H9 (cell line): Measurements from ENCODE around the gene ASTN2. TPM values are rescaled to one million over a fixed set of nuclear protein-coding genes. Genes with fewer than 3 reads are reported as not detected.

Experiments used
- DNase-seq: peaks from one replicate; pipeline ENCODE4 v3.0.0-alpha.2; 2017
- H2AFZ ChIP-seq: one replicate; pipeline ENCODE4 v1.6.1; 2013; ENCODE audit warnings: mild to moderate bottlenecking, low read length, control low read depth, moderate library complexity
- H2AK5ac ChIP-seq: 2 replicates; pipeline ENCODE4 v1.6.1; 2013; ENCODE audit warnings: low read length, control low read depth, mixed read lengths; ENCODE audit not compliant: insufficient read length
- H2BK120ac ChIP-seq: one replicate; pipeline ENCODE4 v1.6.1; 2013; ENCODE audit warnings: low read depth, mild to moderate bottlenecking, low read length, control low read depth, inconsistent platforms; ENCODE audit not compliant: poor library complexity, severe bottlenecking
- H2BK12ac ChIP-seq: 2 replicates; pipeline ENCODE4 v1.6.1; 2013; ENCODE audit warnings: low read length, control low read depth, mixed read lengths, low read depth; ENCODE audit not compliant: insufficient read length
- H2BK15ac ChIP-seq: 2 replicates; pipeline ENCODE4 v1.6.1; 2013; ENCODE audit warnings: low read depth, low read length, control low read depth
- H2BK20ac ChIP-seq: one replicate; pipeline ENCODE4 v1.6.1; 2013; ENCODE audit warnings: low read depth, mild to moderate bottlenecking, low read length, control low read depth, inconsistent platforms; ENCODE audit not compliant: poor library complexity, severe bottlenecking
- H2BK5ac ChIP-seq: 2 replicates; pipeline ENCODE4 v1.6.1; 2013; ENCODE audit warnings: low read length, control low read depth, mixed read lengths; ENCODE audit not compliant: insufficient read length
- H3K14ac ChIP-seq: 2 replicates; pipeline ENCODE4 v1.6.1; 2013; ENCODE audit warnings: low read length, control low read depth; ENCODE audit not compliant: insufficient read depth
- H3K18ac ChIP-seq: 2 replicates; pipeline ENCODE4 v1.6.1; 2013; ENCODE audit warnings: low read depth, mild to moderate bottlenecking, mixed read lengths, low read length, control low read depth; ENCODE audit not compliant: insufficient read length
- H3K23ac ChIP-seq: 2 replicates; pipeline ENCODE4 v1.6.1; 2013; ENCODE audit warnings: low read length, control low read depth, mixed read lengths, low read depth; ENCODE audit not compliant: insufficient read length
- H3K23me2 ChIP-seq: 2 replicates; pipeline ENCODE4 v1.6.1; 2013; ENCODE audit warnings: low read depth, mild to moderate bottlenecking, mixed read lengths, low read length, control low read depth; ENCODE audit not compliant: insufficient read length, poor library complexity, severe bottlenecking
- H3K27ac ChIP-seq: 2 replicates; pipeline ENCODE4 v1.5.1; 2013; ENCODE audit warnings: low read length, control low read depth, mixed read lengths, low read depth; ENCODE audit not compliant: insufficient read length
- H3K27me3 ChIP-seq: 2 replicates; pipeline ENCODE4 v1.6.1; 2013; ENCODE audit warnings: low read length, control low read depth, inconsistent platforms; ENCODE audit not compliant: insufficient read depth
- H3K4ac ChIP-seq: 2 replicates; pipeline ENCODE4 v1.6.1; 2013; ENCODE audit warnings: low read depth, mild to moderate bottlenecking, control low read depth, inconsistent platforms, low read length, moderate library complexity
- H3K4me1 ChIP-seq: 2 replicates; pipeline ENCODE4 v1.6.1; 2013; ENCODE audit warnings: low read length, control low read depth, inconsistent platforms; ENCODE audit not compliant: insufficient read depth
- H3K4me2 ChIP-seq: 2 replicates; pipeline ENCODE4 v1.6.1; 2013; ENCODE audit warnings: low read length, control low read depth, mixed read lengths; ENCODE audit not compliant: insufficient read length, insufficient read depth
- H3K56ac ChIP-seq: 2 replicates; pipeline ENCODE4 v1.6.1; 2013; ENCODE audit warnings: low read depth, mild to moderate bottlenecking, mixed read lengths, low read length, control low read depth; ENCODE audit not compliant: insufficient read length
- H3K79me1 ChIP-seq: 2 replicates; pipeline ENCODE4 v1.6.1; 2013; ENCODE audit warnings: low read depth, mild to moderate bottlenecking, moderate library complexity, low read length, control low read depth, inconsistent platforms; ENCODE audit not compliant: insufficient read depth, poor library complexity, severe bottlenecking
- H3K79me2 ChIP-seq: 2 replicates; pipeline ENCODE4 v1.6.1; 2013; ENCODE audit warnings: low read length, control low read depth, inconsistent platforms; ENCODE audit not compliant: insufficient read depth
- H3K9ac ChIP-seq: 2 replicates; pipeline ENCODE4 v1.6.1; 2013; ENCODE audit warnings: low read length, control low read depth, mixed read lengths; ENCODE audit not compliant: insufficient read length; ENCODE audit errors: extremely low read depth
- H3K9me3 ChIP-seq: one replicate; pipeline ENCODE4 v1.6.1; 2013; ENCODE audit warnings: low read depth, low read length, inconsistent platforms; ENCODE audit not compliant: control insufficient read depth
- H3T11ph ChIP-seq: one replicate; pipeline ENCODE4 v1.6.1; 2013; ENCODE audit warnings: mild to moderate bottlenecking, low read length, control low read depth, inconsistent platforms
- H4K20me1 ChIP-seq: one replicate; pipeline ENCODE4 v1.6.1; 2013; ENCODE audit not compliant: control insufficient read depth, insufficient read length, insufficient read depth
- H4K5ac ChIP-seq: 2 replicates; pipeline ENCODE4 v1.6.1; 2013; ENCODE audit warnings: low read depth, mild to moderate bottlenecking, mixed read lengths, low read length, control low read depth; ENCODE audit not compliant: insufficient read length
- H4K8ac ChIP-seq: replicated peaks from 2 replicates; pipeline ENCODE4 v1.6.1; 2013; ENCODE audit warnings: low read length, control low read depth, mixed read lengths, low read depth; ENCODE audit not compliant: insufficient read length
- H4K91ac ChIP-seq: 2 replicates; pipeline ENCODE4 v1.6.1; 2013; ENCODE audit warnings: low read depth, mild to moderate bottlenecking, moderate library complexity, mixed read lengths, low read length, control low read depth; ENCODE audit not compliant: insufficient read length
- H3K27ac Mint-ChIP-seq, 3 experiments: 2 replicates in 2 of 3; 3 replicates in 1 of 3; pipeline ENCODE4 v1.8.0; 2020 to 2021; ENCODE audit warnings: mixed read lengths in 3 of 3, mild to moderate bottlenecking in 1 of 3, moderate library complexity in 1 of 3
- H3K27me3 Mint-ChIP-seq: 2 replicates; pipeline ENCODE4 v1.8.0; 2021; ENCODE audit warnings: low read depth, mild to moderate bottlenecking, moderate library complexity, mixed read lengths
- H3K36me3 Mint-ChIP-seq, 3 experiments: 2 replicates in 2 of 3; 3 replicates in 1 of 3; pipeline ENCODE4 v1.8.0; 2020 to 2021; ENCODE audit warnings: low read depth in 3 of 3, mixed read lengths in 3 of 3; ENCODE audit not compliant: insufficient read depth in 1 of 3
- H3K4me1 Mint-ChIP-seq, 2 experiments: 2 replicates each; pipeline ENCODE4 v1.8.0; 2020; ENCODE audit warnings: mixed read lengths in 2 of 2
- H3K4me3 Mint-ChIP-seq, 2 experiments: 2 replicates in 1 of 2; 3 replicates in 1 of 2; pipeline ENCODE4 v1.8.0; 2020 to 2021; ENCODE audit warnings: mild to moderate bottlenecking in 2 of 2, mixed read lengths in 2 of 2, moderate library complexity in 1 of 2
- H3K9me3 Mint-ChIP-seq, 2 experiments: 2 replicates in 1 of 2; 3 replicates in 1 of 2; pipeline ENCODE4 v1.8.0; 2020; ENCODE audit warnings: mild to moderate bottlenecking in 2 of 2, mixed read lengths in 2 of 2, moderate library complexity in 1 of 2
- CTCF ChIP-seq: fragments of 200-600 bp; sonication (generic); conservative IDR thresholded peaks from 3 replicates; pipeline ENCODE4 v1.8.0; 2021; ENCODE audit warnings: antibody characterized with exemption, mild to moderate bottlenecking
- total RNA-seq: library from RNA; stranded (reverse); gene quantifications from 2 replicates; pipeline ENCODE4 v1.2.1, GENCODE V29; 2021

Gene ASTN2
- total RNA-seq, 1 experiment from 2014 or later = 9.7 TPM

- H3K14ac ChIP-seq = no peak overlapping the region
- H2BK120ac ChIP-seq = no peak overlapping the region
- no peak overlapping the region for H2BK12ac ChIP-seq
- DNase-seq = no peak
- H3K27ac ChIP-seq = no peak overlapping the region
- no peaks in the 10 kb centered on the region for H3K79me1 ChIP-seq
- H4K8ac ChIP-seq = no peak overlapping the region
- no peak overlapping the region for H3T11ph ChIP-seq
- H2AK5ac ChIP-seq = no peak overlapping the region
- no peaks in the 10 kb centered on the region for H3K23me2 ChIP-seq
- no peaks in the 10 kb centered on the region for H3K9me3 ChIP-seq
- H3K56ac ChIP-seq = no peak overlapping the region
- no peak overlapping the region for H3K4ac ChIP-seq
- no peaks in the 10 kb centered on the region for H3K27me3 ChIP-seq
- no peak overlapping the region for H2BK15ac ChIP-seq
- peaks cover 6 to 8% of the 10 kb centered on the region in 2 experiments; a peak in 3 of 4 replicates for H3K4me1 Mint-ChIP-seq
- H2BK20ac ChIP-seq = no peak overlapping the region
- H3K4me3 Mint-ChIP-seq = no peak overlapping the region
- no peaks in the 10 kb centered on the region; a peak in 1 of 5 replicates for H3K9me3 Mint-ChIP-seq
- no peak overlapping the region for H3K4me2 ChIP-seq
- no peaks in the 10 kb centered on the region for H3K36me3 Mint-ChIP-seq
- H3K4me1 ChIP-seq = no peaks in the 10 kb centered on the region
- no peaks in the 10 kb centered on the region for H4K20me1 ChIP-seq
- no peak overlapping the region for H2BK5ac ChIP-seq
- no peaks in the 10 kb centered on the region for H3K79me2 ChIP-seq
- no peak overlapping the region for H2AFZ ChIP-seq
- H3K18ac ChIP-seq = no peak overlapping the region
- no peak overlapping the region for H3K27ac Mint-ChIP-seq
- H3K27me3 Mint-ChIP-seq = peaks cover 13% of the 10 kb centered on the region
- H3K9ac ChIP-seq = no peak overlapping the region
- H4K91ac ChIP-seq = no peak overlapping the region
- no peak overlapping the region for H3K23ac ChIP-seq
- TF ChIP-seq CTCF = no peak
- no peak overlapping the region for H4K5ac ChIP-seq
Observed at GRCh38 chr9:117459913-117460312, 45.1 kb upstream of the ASTN2 start.
